GM21423 (cell line): ENCODE data around the gene HEXIM2.
"Not testable (repeated sequence)": the region's sequence is repeated elsewhere in the genome, so short reads cannot be mapped to it uniquely, and the experiment has no call there.

Source experiments
- ATAC-seq: cut with Tn5 transposase; IDR thresholded peaks from one replicate; pipeline ENCODE4 v1.9.1; 2021; ENCODE audit warnings: mild to moderate bottlenecking, moderate library complexity; ENCODE audit not compliant: unreplicated experiment

Gene HEXIM2, protein sequence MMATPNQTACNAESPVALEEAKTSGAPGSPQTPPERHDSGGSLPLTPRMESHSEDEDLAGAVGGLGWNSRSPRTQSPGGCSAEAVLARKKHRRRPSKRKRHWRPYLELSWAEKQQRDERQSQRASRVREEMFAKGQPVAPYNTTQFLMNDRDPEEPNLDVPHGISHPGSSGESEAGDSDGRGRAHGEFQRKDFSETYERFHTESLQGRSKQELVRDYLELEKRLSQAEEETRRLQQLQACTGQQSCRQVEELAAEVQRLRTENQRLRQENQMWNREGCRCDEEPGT

DNA sequence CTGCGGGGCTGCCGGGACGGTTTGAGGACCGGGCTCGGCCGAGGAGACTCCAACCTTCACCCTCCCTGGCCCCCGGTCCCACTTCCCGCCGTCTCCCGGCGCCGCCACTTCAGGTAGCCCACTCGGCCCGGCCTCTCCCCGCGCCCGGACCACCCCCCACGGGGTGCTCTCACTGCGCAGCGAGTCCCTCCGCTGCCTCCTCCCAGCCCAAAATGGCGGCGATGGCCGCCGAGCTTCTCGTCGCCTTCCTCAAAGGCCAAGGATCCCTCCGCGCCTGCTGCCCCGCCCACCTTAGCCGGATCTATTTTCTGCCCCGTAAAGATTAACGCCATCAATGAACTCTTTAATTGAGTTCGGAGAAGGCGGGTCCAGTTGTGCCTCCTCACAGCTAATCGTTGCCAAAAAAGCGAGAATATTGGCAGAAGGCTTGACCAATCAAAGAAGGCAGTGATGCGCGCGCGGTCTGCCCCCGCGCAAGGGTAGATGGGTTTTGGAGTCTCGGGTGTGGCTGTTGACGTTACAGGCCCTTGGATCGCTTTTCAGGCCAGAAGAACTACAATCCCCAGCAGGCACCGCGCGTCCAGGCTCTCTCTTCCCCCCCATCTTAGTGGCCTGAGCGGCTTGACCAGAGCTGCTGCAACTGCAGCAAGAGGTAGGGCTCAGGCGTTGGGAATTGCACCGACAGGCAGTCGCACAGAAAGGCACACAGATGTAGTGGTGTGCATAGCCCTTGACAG, at the start of gene HEXIM2:
Gene HEXIM2, plus strand, starts transcription at position 588 of the 737 bp plus-strand sequence. CDS start 919 bp downstream, outside the sequence.
- peak; percentile 89 for ATAC-seq

DNA sequence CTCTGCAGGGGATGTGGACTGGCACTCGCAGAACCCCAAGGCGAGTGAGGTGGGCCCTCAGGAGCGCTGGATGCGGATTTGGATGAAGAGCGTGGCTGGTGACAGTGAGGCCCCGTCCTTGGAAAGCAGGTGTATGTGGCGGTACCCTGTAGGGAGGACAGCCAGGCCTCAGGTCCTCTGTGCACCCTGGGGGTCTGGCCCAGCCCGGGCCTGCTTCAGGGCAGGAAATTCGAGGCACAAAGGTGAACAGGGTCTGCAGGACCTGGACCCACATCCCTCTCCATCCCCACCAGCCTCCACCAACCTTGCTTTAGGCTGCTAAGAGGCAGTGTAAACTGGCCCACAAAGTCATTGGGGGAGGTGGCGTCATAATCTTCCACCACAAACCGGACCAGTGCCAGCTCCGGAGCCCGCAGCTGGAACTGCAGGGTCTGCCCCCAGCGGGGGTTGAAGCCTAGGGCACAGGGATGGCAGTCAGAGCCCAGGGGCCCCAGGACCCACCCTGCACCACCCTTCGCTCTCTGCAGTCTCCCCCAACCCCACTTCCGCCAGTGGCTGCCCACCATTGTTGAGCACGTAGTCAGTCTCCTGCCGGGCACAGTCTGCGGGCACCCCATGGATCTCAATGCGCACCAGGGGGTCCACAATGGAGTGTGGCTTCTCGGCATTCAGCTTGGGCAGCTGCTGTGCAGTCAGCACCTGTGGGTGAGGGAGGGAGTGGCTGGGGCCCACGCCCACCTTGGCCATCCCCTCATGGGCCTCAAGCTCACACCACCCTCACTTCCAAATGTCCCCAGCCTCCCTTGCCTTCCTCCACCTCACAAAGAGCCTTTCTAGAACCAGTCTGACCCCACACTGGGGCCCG, 48.9 kb upstream of the HEXIM2 start:
- ATAC-seq, result no peak

DNA sequence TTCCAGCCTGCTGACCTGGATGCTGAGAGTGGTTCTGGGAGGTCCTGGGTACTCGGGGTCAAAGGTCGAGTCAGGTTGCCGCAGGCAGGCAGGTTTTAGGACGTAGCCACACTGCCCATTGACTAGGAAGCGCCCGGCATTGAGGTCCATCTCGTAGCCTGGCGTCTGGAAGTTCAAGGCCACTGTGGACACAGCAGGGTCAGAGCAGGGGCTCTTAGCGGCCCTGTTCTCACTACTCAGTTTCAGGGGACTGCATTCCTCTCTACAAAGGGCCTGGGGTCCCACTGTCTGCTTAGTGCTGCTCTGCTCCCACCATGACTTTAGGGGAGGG, 48.3 kb upstream of the HEXIM2 start:
- ATAC-seq, result no peak

DNA sequence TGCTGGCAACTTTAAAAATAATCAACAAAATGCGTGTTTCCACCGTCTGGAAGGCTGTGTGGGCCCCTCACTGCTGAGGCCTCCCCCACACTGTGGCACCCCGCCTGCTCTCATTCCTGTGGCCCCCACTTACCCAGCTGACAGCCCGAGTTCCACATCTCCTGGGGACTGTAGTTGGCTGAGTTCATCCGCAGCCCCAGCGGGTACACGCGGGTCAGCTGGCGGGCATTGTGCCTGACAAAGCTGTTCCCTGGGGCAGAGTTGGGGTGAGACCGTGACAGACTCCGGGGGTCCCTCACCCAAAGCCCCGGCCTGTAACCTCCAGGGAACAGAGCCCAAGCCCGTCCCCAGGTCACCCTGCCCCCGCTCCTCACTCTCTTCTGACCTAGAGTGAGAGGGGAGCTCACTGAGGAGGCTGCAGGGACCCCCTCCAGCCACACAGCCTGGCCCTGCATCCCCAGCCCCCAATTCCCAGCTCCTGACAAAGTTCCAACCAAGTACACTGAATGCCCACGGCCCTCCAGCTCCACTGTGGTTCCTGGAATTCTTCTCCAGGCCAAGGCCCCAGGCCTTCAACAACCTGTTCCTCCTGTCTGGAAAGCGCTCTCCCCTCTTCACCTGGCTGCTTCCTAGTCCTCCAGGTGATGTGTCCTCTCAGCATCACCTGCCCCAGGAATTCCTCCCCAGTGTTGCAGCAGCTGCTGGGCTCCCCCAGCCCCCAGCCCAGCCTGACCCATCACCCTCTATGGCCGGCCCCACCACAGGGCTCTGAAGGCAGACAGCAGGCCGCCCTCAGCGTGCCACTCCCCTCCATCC, 47.4 kb upstream of the HEXIM2 start:
- ATAC-seq, result no peak

DNA sequence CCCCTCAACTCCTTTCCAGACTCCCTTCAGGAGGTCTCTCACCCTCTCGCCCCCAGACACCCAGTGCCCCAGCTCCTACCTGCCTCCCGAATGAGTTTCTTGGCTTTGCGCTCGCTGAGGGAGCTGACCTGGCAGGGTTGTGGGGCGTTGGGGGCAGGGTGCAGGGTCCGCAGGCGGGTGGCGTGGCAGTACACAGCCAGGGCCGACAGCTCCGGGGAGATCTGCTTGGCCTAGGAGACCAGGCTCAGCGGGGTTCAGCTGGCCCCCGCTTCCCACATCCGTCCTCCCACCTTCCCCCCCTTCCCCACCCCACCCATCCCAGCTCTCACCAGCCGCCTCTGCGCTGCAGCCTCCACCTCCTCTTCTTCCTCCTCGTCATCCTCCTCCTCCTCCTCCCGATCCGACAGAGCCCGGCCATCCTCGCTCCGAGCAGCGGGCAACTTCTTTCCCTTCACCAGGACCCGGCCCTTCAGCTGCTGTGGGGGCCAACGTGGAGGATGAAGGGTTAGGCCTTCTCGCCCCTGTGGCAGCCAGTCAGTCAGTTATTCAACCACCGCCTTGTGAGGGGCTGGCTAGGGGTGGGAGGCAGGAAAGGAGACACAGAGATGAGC, 46.6 kb upstream of the HEXIM2 start:
- ATAC-seq, result no peak

- ATAC-seq, result no peak
Observed at GRCh38 chr17:45115871-45116270, 45.8 kb upstream of the HEXIM2 start.

DNA sequence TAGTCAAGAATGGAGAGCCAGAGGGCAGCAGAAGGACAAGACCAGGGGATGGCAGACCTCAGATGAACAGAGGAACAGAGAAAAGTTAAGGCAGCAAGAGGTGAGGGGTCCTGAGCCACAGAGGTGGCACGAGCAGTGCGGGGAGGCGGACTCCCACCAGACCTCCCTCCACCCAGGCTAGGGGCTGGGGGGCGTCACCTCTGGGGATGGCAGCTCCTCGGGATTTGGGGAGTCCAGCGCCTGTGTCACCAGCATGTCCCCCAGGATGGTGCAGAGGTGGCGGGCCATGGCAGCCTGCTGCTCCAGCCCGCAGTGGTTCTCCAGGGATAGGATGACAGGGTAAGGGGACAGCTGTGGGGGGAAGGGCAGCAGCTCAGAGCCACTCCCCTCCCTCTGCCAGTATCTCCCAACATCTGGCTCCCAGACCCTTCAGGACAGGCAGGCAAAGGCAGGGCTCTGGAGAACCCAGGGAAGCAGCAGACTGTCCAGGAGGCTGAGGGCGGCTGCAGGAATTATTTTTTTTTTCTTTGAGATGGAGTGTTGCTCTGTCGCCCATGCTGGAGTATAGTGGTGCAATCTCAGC, 45.1 kb upstream of the HEXIM2 start:
- ATAC-seq, result no peak

- no peak for ATAC-seq
Observed at GRCh38 chr17:45117334-45117733, 44.3 kb upstream of the HEXIM2 start.

GRCh38 chr17:45117848-45118646, 43.6 kb upstream of the HEXIM2 start:
- ATAC-seq, result no peak

DNA sequence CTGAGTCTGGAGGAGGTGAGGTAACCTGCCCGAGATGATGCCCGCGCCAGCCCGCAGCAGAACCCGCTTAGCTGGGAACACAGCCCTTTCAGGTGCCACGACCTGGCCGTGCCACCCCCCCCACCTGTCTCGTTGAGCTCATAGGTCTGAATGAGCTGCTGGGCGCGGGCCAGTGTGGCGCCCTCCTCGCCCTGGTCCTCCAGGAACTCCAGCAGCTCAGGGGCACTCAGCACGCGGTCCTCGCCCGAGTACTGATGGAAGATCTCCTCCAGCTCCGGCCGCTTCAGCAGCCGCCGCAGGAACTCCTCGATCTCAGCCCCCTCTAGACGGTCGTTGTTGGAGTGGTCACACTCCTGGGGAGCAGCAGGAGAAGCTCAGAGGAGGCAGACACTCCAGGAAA, 43.0 kb upstream of the HEXIM2 start:
- ATAC-seq, result no peak

DNA sequence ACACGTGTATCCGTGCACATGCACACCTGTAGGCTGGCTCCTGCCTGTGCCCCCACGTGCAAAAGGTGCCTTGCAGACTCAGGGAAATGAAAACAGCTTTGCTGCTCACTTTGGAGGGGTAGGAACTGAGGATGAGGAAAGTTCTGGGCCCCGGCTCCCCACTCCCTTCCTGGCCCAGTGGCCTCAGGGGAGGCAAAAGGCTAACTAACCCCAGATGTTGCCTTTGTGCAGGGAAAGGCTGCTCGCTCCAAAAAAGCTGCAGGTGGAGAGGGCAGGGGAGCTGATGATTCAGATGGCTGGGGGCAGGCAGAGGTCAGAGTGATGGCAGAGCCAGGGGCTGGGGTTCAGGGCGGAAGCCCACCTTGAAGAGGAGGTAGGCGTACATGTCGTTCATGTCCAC, 41.7 kb upstream of the HEXIM2 start:
- no peak for ATAC-seq

- no peak for ATAC-seq
Observed at GRCh38 chr17:45120558-45120957, 41.1 kb upstream of the HEXIM2 start.

DNA sequence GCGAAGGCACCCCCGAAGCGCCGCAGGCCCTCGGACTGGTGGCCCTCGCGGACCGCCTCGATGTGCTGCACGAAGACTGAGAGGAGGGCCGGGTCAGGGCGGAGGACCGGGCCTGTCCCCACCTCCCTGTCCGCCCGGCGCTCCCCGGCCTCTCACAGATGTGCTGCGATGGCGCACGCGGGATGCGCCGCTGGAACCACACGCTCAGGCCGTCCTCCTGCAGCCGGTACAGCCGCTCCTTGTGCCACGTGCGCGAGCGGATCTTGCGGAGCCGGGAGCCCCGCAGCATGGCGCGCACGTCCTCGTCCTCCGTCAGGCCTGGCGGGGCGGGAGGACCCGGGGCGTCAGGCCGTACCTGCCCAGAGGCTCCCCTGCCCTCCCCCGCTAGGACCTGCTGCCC, 40.6 kb upstream of the HEXIM2 start:
- ATAC-seq, result no peak

DNA sequence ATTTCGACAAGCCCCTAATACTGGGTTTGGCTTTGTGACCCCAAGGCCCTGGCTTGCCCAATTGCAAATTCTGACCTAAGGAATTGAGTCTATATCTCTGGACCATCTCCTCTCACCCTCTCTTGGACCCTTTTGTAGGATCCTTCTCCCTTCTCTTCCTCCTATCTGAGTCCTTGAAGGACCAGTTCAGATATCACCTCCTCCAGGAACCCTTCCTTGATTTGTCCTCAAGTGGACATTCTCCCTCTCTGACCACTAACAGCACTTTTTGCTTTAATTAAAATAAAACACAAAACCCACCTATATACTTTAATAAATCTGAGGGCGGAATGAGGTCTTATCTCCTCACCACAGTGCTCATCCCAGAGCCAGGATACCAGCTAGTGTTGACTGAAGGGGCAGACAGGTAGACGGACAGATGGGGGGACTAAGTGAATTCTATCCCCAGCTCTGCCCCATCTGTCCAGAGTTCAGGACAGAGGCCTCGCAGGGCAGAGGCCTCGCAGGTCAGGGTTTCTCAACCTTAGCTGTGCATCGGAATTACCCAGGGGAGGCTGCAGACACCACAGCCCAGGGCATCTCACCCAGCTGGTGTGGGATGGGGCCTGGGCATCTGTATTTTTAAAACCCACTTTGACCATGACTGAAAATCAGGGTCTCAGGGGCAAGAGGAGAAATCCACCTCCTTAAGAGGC, 38.5 kb upstream of the HEXIM2 start:
- no peak for ATAC-seq

- ATAC-seq, result no peak
Observed at GRCh38 chr17:45123930-45124796, 37.5 kb upstream of the HEXIM2 start.

DNA sequence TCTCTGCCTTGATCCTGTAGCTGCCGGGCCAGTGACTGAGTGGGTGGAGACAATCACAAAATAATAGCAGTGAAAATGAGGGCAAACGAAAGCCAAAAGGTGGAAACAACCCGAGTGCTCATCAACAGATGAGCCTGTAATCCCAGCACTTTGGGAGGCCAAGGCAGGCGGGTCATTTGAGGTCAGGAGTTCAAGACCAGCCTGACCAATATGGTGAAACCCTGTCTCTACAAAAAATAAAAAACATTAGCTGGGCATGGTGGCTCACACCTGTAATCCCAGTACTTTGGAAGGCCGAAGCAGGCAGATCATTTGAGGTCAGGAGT, 36.9 kb upstream of the HEXIM2 start:
- ATAC-seq, result not testable (repeated sequence)

DNA sequence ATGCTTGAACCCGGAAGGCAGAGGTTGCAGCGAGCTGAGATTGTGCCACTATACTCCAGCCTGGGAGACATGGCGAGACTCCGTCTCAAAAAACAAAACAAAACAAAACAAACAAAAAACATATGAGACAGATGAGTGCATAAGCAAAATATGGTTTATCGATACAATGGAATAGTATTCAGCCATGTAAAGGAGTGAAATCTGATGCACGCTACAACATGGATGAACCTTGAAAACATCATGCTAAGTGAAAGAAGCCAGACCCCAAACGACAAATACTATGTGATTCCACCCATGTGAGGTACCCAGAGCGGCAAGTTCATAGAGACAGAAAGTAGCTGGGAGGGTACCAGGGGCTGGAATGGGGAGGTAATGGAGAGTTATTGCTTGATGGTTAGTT, 36.2 kb upstream of the HEXIM2 start:
- no peak for ATAC-seq

- no peak for ATAC-seq
Observed at GRCh38 chr17:45127207-45127547, 34.5 kb upstream of the HEXIM2 start.
